Esophagus muscularis mucosa (tissue), 4 donors: Measurements from ENCODE around the gene AGAP3. TPM values are rescaled to one million over a fixed set of nuclear protein-coding genes. Genes with fewer than 3 reads are reported as not detected.
A peak's percentile ranks its signal among the peaks of the same experiment; 100 is the strongest.

Experiments used
- DNase-seq: peaks from one replicate; pipeline ENCODE4 v3.0.0-alpha.2; 2017; ENCODE audit errors: extremely low spot score
- H3K27ac ChIP-seq, 4 donors: fragments of 200-600 bp; sonication (generic); replicated peaks in 1 of 4; 1 replicate in 3 of 4; 2 replicates in 1 of 4; pipeline ENCODE4 v1.5.1; 2016 to 2019; ENCODE audit warnings: mild to moderate bottlenecking in 1 of 4
- H3K27me3 ChIP-seq, 4 donors: fragments of 200-600 bp; sonication (generic); one replicate each; pipeline versions ENCODE4 v1.5.1 to v1.6.0; 2016 to 2019
- H3K36me3 ChIP-seq, 4 donors: fragments of 200-600 bp; sonication (generic); one replicate each; pipeline ENCODE4 v1.5.1; 2016 to 2019
- H3K4me1 ChIP-seq, 4 donors: fragments of 200-600 bp; sonication (generic); one replicate each; pipeline ENCODE4 v1.5.1; 2016 to 2019
- H3K4me3 ChIP-seq, 4 donors: fragments of 200-600 bp; sonication (generic); 1 replicate in 2 of 4; 2 replicates in 2 of 4; pipeline ENCODE4 v1.5.1; 2016 to 2019; ENCODE audit warnings: mild to moderate bottlenecking in 4 of 4, moderate library complexity in 1 of 4
- H3K9me3 ChIP-seq, 4 donors: fragments of 200-600 bp; sonication (generic); 1 replicate in 3 of 4; 2 replicates in 1 of 4; pipeline ENCODE4 v1.5.1; 2016 to 2019
- CTCF ChIP-seq, 3 experiments: fragments of 200-600 bp in 2 of 3; fragments of 450-650 bp in 1 of 3; sonication (generic) in 2 of 3; IDR thresholded peaks; one replicate each; pipeline ENCODE4 v1.5.1; 2017 to 2019; ENCODE audit warnings: antibody characterized with exemption in 3 of 3, mild to moderate bottlenecking in 2 of 3, moderate library complexity in 1 of 3
- EP300 ChIP-seq: sonication (generic); formaldehyde crosslinking; IDR thresholded peaks from one replicate; pipeline ENCODE4 v1.6.1; 2017; ENCODE audit warnings: antibody characterized with exemption
- POLR2A ChIP-seq: fragments of 450-650 bp; IDR thresholded peaks from one replicate; pipeline ENCODE4 v1.6.1; 2017; ENCODE audit warnings: antibody characterized with exemption, moderate library complexity, mild to moderate bottlenecking, low read depth
- POLR2AphosphoS5 ChIP-seq, 2 donors: sonication (generic); formaldehyde crosslinking; IDR thresholded peaks; one replicate each; pipeline ENCODE4 v1.6.1; 2017; ENCODE audit warnings: antibody characterized with exemption in 2 of 2
- WGBS: methylation state at CpG from one replicate; pipeline ENCODE4 v1.1.5; 2018; 5-methylcytosine and 5-hydroxymethylcytosine counted together
- intact Hi-C: fragments of 100-400 bp; cut with DNase I; formaldehyde crosslinking; loops from one replicate; pipeline ENCODE4 v1.15.1; 2023
- total RNA-seq, 4 donors: library from RNA; depleted of rRNA; stranded (reverse); fragments of >200 nt; gene quantifications; one replicate each; pipeline versions ENCODE4 v1.1.0 to v1.2.1, GENCODE V29; 2016

AGAP3 gene
- total RNA-seq, 4 donors from 2014 or later, result 33.8 to 71.2 (median 60.0) TPM

- no peak for TF ChIP-seq POLR2AphosphoS5 (IDR thresholded peaks at IDR 0.05)
- TF ChIP-seq POLR2A, result no peak
- TF ChIP-seq CTCF (IDR thresholded peaks at IDR 0.05), result no peak
- no peak for TF ChIP-seq EP300
- peaks cover 51 to 61% (median 60%) of the 10 kb centered on the region in 4 donors for H3K4me1 ChIP-seq
- WGBS, result 3% methylated on average over 7 of the region's 31 CpGs
- H3K9me3 ChIP-seq, result no peaks in the 10 kb centered on the region
- no peak for DNase-seq
- intact Hi-C loops, result no loop called here
- peak overlapping the region; percentile 66 to 89 (median 82) for H3K4me3 ChIP-seq
- no peaks in the 10 kb centered on the region for H3K27me3 ChIP-seq
- peak overlapping the region; percentile 89 to 99 (median 94) for H3K27ac ChIP-seq
- H3K36me3 ChIP-seq, result peaks cover 13 to 32% (median 22%) of the 10 kb centered on the region in 4 donors
Measured at GRCh38 chr7:151080067-151080521, 6.2 kb upstream of the AGAP3 start.

- 13% methylated on average over 3 of the region's 66 CpGs for WGBS
- Histone ChIP-seq H3K27me3 (no peaks in the 10 kb centered on the region), H3K4me3 (peak within 1 kb of the TSS; percentile 66 to 89 (median 82)), H3K4me1 (peaks cover 56 to 66% (median 65%) of the 10 kb centered on the region in 4 donors), H3K36me3 (peaks cover 7 to 26% (median 16%) of the 10 kb centered on the region in 4 donors), H3K9me3 (no peaks in the 10 kb centered on the region), H3K27ac (peak within 1 kb of the TSS; percentile 89 to 99 (median 94))
- intact Hi-C loops, result no loop called here
- TF ChIP-seq CTCF (IDR thresholded peaks at IDR 0.05), result no peak
- TF ChIP-seq POLR2A, result peak; percentile 11
- peak; percentile 81 to 88 for TF ChIP-seq POLR2AphosphoS5 (IDR thresholded peaks at IDR 0.05)
- TF ChIP-seq EP300, result no peak
- DNase-seq, result no peak
Measured at GRCh38 chr7:151080522-151081169, 5.6 kb upstream of the AGAP3 start, which contains the start of gene FASTK. TSS of gene FASTK (minus strand) at chr7:151080809. CDS start at chr7:151080766, 43 bp downstream.

GRCh38 chr7:151081170-151082101 lies 4.8 kb upstream of the AGAP3 start:
- Histone ChIP-seq H3K27me3 (no peaks in the 10 kb centered on the region), H3K4me1 (peaks cover 60 to 70% (median 69%) of the 10 kb centered on the region in 4 donors), H3K27ac (peak overlapping the region; percentile 89 to 99 (median 94)), H3K9me3 (no peaks in the 10 kb centered on the region), H3K4me3 (peak overlapping the region; percentile 66 to 89 (median 82)), H3K36me3 (peaks cover 0 to 18% (median 9%) of the 10 kb centered on the region in 4 donors)
- intact Hi-C loops, result no loop called here
- TF ChIP-seq CTCF (IDR thresholded peaks at IDR 0.05) (no peak), EP300 (no peak), POLR2AphosphoS5 (IDR thresholded peaks at IDR 0.05) (no peak), POLR2A (no peak)
- no peak for DNase-seq
- 43% methylated on average over 22 of the region's 64 CpGs for WGBS

GRCh38 chr7:151082141-151083070 lies 3.9 kb upstream of the AGAP3 start:
- TF ChIP-seq POLR2AphosphoS5 (IDR thresholded peaks at IDR 0.05) (no peak), POLR2A (no peak), EP300 (no peak), CTCF (IDR thresholded peaks at IDR 0.05) (no peak)
- Histone ChIP-seq H3K27ac (peak overlapping the region; percentile 89 to 99 (median 94)), H3K27me3 (no peaks in the 10 kb centered on the region), H3K4me3 (peak overlapping the region; percentile 66 to 89 (median 82)), H3K36me3 (peaks cover 0 to 8% (median 1%) of the 10 kb centered on the region in 4 donors), H3K9me3 (no peaks in the 10 kb centered on the region), H3K4me1 (peaks cover 59 to 69% (median 63%) of the 10 kb centered on the region in 4 donors)
- intact Hi-C loops, result no loop called here
- DNase-seq, result no peak
- 34% methylated on average over 23 of the region's 42 CpGs for WGBS
